Spleen (tissue), 7 donors: ENCODE measurements around the gene GLP2R.

Experiments used
- POLR2A ChIP-seq, 3 donors: fragments of 450-650 bp; IDR thresholded peaks; one replicate each; pipeline ENCODE4 v1.5.1; 2017; ENCODE audit warnings: antibody characterized with exemption in 3 of 3, mild to moderate bottlenecking in 1 of 3
- POLR2AphosphoS5 ChIP-seq, 3 donors: sonication (generic); formaldehyde crosslinking; IDR thresholded peaks; one replicate each; pipeline ENCODE4 v1.5.1; 2017; ENCODE audit warnings: antibody characterized with exemption in 3 of 3
- TF ChIP-seq, protein P1 (sequence below), 11 experiments: fragments of 200-600 bp in 7 of 11; fragments of 450-650 bp in 4 of 11; sonication (generic) in 4 of 11; IDR thresholded peaks in 8 of 11; conservative IDR thresholded peaks in 3 of 11; 1 replicate in 7 of 11; 2 replicates in 4 of 11; pipeline versions ENCODE4 v1.4.0 to v1.8.0; 2016 to 2021; ENCODE audit warnings: antibody characterized with exemption in 11 of 11, inconsistent platforms in 4 of 11, mild to moderate bottlenecking in 1 of 11
- donor health status: DM: no; HTN: no; CAD: no; lungs with moderate emphysema.
- donor health status: DM: no; HTN: no; CAD: no.
- donor health status: DM: no; HTN: no; CAD: no.

DNA sequence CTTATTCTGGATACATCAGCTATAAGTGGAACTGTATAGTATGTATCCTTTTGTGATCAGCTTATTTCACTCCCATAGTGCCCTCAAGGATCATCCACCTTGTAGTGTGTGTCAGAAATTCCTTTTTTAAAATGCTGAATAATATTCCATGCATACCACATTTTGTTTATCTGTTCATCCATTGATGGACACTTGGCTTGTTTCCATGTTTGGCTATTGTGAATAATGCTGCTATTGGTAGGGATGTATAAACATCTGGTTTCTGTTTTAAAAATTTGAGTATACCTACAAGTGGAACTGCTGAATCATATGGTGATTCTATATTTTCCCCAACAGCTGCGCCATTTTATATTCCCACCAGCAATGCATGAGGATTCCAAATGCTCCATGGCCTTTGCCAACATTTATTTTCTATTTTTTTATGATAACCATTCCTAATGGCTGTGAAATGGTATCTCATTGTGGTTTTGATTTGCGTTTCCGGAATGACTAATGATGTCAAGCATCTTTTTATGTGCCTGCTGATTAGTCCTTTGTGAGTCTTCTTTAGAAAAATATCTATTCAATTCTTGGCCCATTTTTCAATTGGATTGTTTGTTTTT is 67.8 kb downstream of the GLP2R start:
- TF ChIP-seq, protein P1, sequence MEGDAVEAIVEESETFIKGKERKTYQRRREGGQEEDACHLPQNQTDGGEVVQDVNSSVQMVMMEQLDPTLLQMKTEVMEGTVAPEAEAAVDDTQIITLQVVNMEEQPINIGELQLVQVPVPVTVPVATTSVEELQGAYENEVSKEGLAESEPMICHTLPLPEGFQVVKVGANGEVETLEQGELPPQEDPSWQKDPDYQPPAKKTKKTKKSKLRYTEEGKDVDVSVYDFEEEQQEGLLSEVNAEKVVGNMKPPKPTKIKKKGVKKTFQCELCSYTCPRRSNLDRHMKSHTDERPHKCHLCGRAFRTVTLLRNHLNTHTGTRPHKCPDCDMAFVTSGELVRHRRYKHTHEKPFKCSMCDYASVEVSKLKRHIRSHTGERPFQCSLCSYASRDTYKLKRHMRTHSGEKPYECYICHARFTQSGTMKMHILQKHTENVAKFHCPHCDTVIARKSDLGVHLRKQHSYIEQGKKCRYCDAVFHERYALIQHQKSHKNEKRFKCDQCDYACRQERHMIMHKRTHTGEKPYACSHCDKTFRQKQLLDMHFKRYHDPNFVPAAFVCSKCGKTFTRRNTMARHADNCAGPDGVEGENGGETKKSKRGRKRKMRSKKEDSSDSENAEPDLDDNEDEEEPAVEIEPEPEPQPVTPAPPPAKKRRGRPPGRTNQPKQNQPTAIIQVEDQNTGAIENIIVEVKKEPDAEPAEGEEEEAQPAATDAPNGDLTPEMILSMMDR (IDR thresholded peaks at IDR 0.05 in 8 of 11, conservative IDR thresholded peaks at IDR 0.05 in 3 of 11): no peak
- no peak for TF ChIP-seq POLR2A (IDR thresholded peaks at IDR 0.05)
- TF ChIP-seq POLR2AphosphoS5 (IDR thresholded peaks at IDR 0.05): no peak
